ENCODE data around the gene SSBP2.

- TF ChIP-seq CTCF (IDR thresholded peaks at IDR 0.05) (no peak), POLR2A (IDR thresholded peaks at IDR 0.05) (no peak), POLR2AphosphoS5 (IDR thresholded peaks at IDR 0.05) (no peak)
These were observed 2.5 kb upstream of the SSBP2 start for GRCh38 chr5:81753429-81753828.
